Body of pancreas (tissue), 4 donors: ENCODE results near the gene SUN2.

Source experiments
- POLR2A ChIP-seq, 3 donors: fragments of 450-650 bp; IDR thresholded peaks; one replicate each; pipeline ENCODE4 v1.6.1; 2016; ENCODE audit warnings: antibody characterized with exemption in 3 of 3, mild to moderate bottlenecking in 2 of 3
- TF ChIP-seq, protein P1 (sequence below), 7 experiments: fragments of 450-650 bp in 4 of 7; fragments of 200-600 bp in 3 of 7; sonication (generic) in 3 of 7; IDR thresholded peaks; one replicate each; pipeline ENCODE4 v1.5.1; 2016 to 2019; ENCODE audit warnings: antibody characterized with exemption in 7 of 7

- TF ChIP-seq, protein P1, sequence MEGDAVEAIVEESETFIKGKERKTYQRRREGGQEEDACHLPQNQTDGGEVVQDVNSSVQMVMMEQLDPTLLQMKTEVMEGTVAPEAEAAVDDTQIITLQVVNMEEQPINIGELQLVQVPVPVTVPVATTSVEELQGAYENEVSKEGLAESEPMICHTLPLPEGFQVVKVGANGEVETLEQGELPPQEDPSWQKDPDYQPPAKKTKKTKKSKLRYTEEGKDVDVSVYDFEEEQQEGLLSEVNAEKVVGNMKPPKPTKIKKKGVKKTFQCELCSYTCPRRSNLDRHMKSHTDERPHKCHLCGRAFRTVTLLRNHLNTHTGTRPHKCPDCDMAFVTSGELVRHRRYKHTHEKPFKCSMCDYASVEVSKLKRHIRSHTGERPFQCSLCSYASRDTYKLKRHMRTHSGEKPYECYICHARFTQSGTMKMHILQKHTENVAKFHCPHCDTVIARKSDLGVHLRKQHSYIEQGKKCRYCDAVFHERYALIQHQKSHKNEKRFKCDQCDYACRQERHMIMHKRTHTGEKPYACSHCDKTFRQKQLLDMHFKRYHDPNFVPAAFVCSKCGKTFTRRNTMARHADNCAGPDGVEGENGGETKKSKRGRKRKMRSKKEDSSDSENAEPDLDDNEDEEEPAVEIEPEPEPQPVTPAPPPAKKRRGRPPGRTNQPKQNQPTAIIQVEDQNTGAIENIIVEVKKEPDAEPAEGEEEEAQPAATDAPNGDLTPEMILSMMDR (IDR thresholded peaks at IDR 0.05), result no peak
- TF ChIP-seq POLR2A (IDR thresholded peaks at IDR 0.05), result no peak
Observed at GRCh38 chr22:38717244-38717643, 38.6 kb downstream of the SUN2 start.
